B cell (primary cell): ENCODE measurements around the gene MYO9B. TPM values are rescaled to one million over a fixed set of nuclear protein-coding genes. Genes with fewer than 3 reads are reported as not detected.

Experiments
- ATAC-seq: fragments of 200-7000 bp; cut with Tn5 transposase; one replicate; pipeline ENCODE4 v1.10.0; 2021; ENCODE audit warnings: low read depth, mild to moderate bottlenecking, moderate number of reproducible peaks, moderate library complexity
- CTCF ChIA-PET: fragments of 350-600 bp; sonication (Branson Sonifier 250); formaldehyde crosslinking; loops from one replicate; lab custom pipeline; 2021; ENCODE audit warnings: antibody characterized with exemption, inconsistent platforms; lab: Charles Lee
- POLR2A ChIA-PET: fragments of 350-600 bp; sonication (Branson Sonifier 250); formaldehyde crosslinking; loops from one replicate; lab custom pipeline; 2021; ENCODE audit warnings: antibody characterized with exemption; lab: Charles Lee
- DNase-seq: peaks from one replicate; pipeline ENCODE4 v3.0.0; 2013
- H2AFZ ChIP-seq: 2 replicates; pipeline ENCODE4 v1.6.1; 2012; ENCODE audit warnings: mild to moderate bottlenecking, low read depth, low read length; ENCODE audit not compliant: insufficient read depth, poor library complexity, severe bottlenecking
- H3K27ac ChIP-seq, 2 donors: 1 replicate in 1 of 2; 2 replicates in 1 of 2; pipeline ENCODE4 v1.5.1; 2012 to 2013; ENCODE audit warnings: low read length in 2 of 2, mild to moderate bottlenecking in 2 of 2, moderate library complexity in 1 of 2
- H3K27me3 ChIP-seq, 4 experiments: fragments of 200-600 bp in 1 of 4; sonication (generic) in 1 of 4; replicated peaks in 1 of 4; 1 replicate in 2 of 4; 2 replicates in 2 of 4; pipeline versions ENCODE4 v1.6.1 to v1.7.0; 2013 to 2016; ENCODE audit warnings: low read length in 3 of 4, mild to moderate bottlenecking in 2 of 4, mixed read lengths in 1 of 4, moderate library complexity in 1 of 4; ENCODE audit not compliant: insufficient read depth in 4 of 4, control insufficient read depth in 3 of 4; ENCODE audit errors: control extremely low read depth in 1 of 4
- H3K36me3 ChIP-seq, 2 experiments: replicated peaks in 1 of 2; 1 replicate in 1 of 2; 2 replicates in 1 of 2; pipeline versions ENCODE4 v1.6.1 to v1.7.1; 2013; ENCODE audit warnings: low read length in 1 of 2; ENCODE audit not compliant: insufficient read depth in 2 of 2, control insufficient read depth in 1 of 2; ENCODE audit errors: control extremely low read depth in 1 of 2, extremely low read depth in 1 of 2
- H3K4me1 ChIP-seq, 2 donors: fragments of 200-600 bp in 1 of 2; sonication (generic) in 1 of 2; 1 replicate in 1 of 2; 2 replicates in 1 of 2; pipeline versions ENCODE4 v1.5.1 to v1.6.1; 2013 to 2017; ENCODE audit warnings: low read length in 2 of 2; ENCODE audit not compliant: control insufficient read depth in 2 of 2, insufficient read depth in 2 of 2
- H3K4me2 ChIP-seq: replicated peaks from 2 replicates; pipeline ENCODE3; 2012; ENCODE audit warnings: mild to moderate bottlenecking, low read depth, low read length; ENCODE audit not compliant: poor library complexity, severe bottlenecking
- H3K4me3 ChIP-seq, 5 experiments: fragments of 200-600 bp in 1 of 5; sonication (generic) in 1 of 5; 1 replicate in 3 of 5; 2 replicates in 2 of 5; pipeline versions ENCODE4 v1.5.1 to v1.7.0; 2011 to 2016; ENCODE audit warnings: low read length in 4 of 5, mild to moderate bottlenecking in 4 of 5, low read depth in 2 of 5, control low read depth in 1 of 5, moderate library complexity in 1 of 5; ENCODE audit not compliant: insufficient read depth in 1 of 5; ENCODE audit errors: control extremely low read depth in 1 of 5, extremely low read depth in 1 of 5
- H3K79me2 ChIP-seq: fragments of 200-600 bp; sonication (generic); one replicate; pipeline ENCODE4 v1.6.0; 2016; ENCODE audit warnings: low read length; ENCODE audit not compliant: control insufficient read depth, insufficient read depth
- H3K9ac ChIP-seq: fragments of 200-600 bp; sonication (generic); 2 replicates; pipeline ENCODE4 v1.6.1; 2017; ENCODE audit warnings: mild to moderate bottlenecking, low read length, moderate library complexity
- H3K9me3 ChIP-seq, 3 donors: one replicate each; pipeline versions ENCODE4 v1.6.1 to v1.7.1; 2013; ENCODE audit warnings: low read length in 2 of 3; ENCODE audit not compliant: control insufficient read depth in 2 of 3, insufficient read depth in 1 of 3; ENCODE audit errors: control extremely low read depth in 1 of 3
- H4K20me1 ChIP-seq: 2 replicates; pipeline ENCODE4 v1.6.0; 2012; ENCODE audit warnings: mild to moderate bottlenecking, low read length; ENCODE audit not compliant: insufficient read depth, control insufficient read depth, poor library complexity, severe bottlenecking
- H3K27ac Mint-ChIP-seq: one replicate; pipeline ENCODE4 v1.8.0; 2021; ENCODE audit warnings: mixed read lengths
- H3K27me3 Mint-ChIP-seq: one replicate; pipeline ENCODE4 v1.8.0; 2021; ENCODE audit warnings: mixed read lengths
- H3K4me1 Mint-ChIP-seq: one replicate; pipeline ENCODE4 v1.8.0; 2021; ENCODE audit warnings: mixed read lengths
- H3K4me3 Mint-ChIP-seq: one replicate; pipeline ENCODE4 v1.8.0; 2021; ENCODE audit warnings: mixed read lengths
- H3K9me3 Mint-ChIP-seq: one replicate; pipeline ENCODE4 v1.8.0; 2022; ENCODE audit warnings: mixed read lengths; ENCODE audit not compliant: insufficient read depth
- CTCF ChIP-seq: fragments of 200-600 bp; IDR thresholded peaks from one replicate; pipeline ENCODE4 v1.8.0; 2022; ENCODE audit warnings: antibody characterized with exemption, mild to moderate bottlenecking
- EZH2 ChIP-seq: IDR thresholded peaks from 2 replicates; pipeline ENCODE4 v1.6.1; 2012; ENCODE audit warnings: borderline replicate concordance, low read depth, mild to moderate bottlenecking, moderate library complexity, low read length; ENCODE audit not compliant: insufficient read depth, poor library complexity, severe bottlenecking
- WGBS: methylation state at CpG from one replicate; pipeline ENCODE4 v1.1.5; 2013; ENCODE audit warnings: missing lambda C conversion rate; ENCODE audit not compliant: insufficient coverage; 5-methylcytosine and 5-hydroxymethylcytosine counted together
- intact Hi-C: fragments of 100-400 bp; cut with micrococcal nuclease; formaldehyde crosslinking; loops from one replicate; pipeline ENCODE4 v1.10.0; 2022
- polyA plus RNA-seq: library from polyadenylated mRNA; depleted of rRNA; stranded (reverse); fragments of >200 nt; gene quantifications from 2 replicates; pipeline ENCODE4 v1.2.3, GENCODE V29; 2012
- total RNA-seq, 2 donors: library from RNA; stranded (reverse); fragments of 120-200 nt in 1 of 2; gene quantifications; 1 replicate in 1 of 2; 2 replicates in 1 of 2; pipeline versions ENCODE4 v1.2.3 to v1.2.4, GENCODE V29; 2013 to 2022

Gene MYO9B
- total and polyA plus RNA-seq, 2 donors (not counting 1 experiment from before 2014, with no cell fraction given): 256 to 273 TPM

GRCh38 chr19:17060802-17061201 is 14.8 kb upstream of the MYO9B start:
- peaks cover 11% of the 10 kb centered on the region for H3K4me1 Mint-ChIP-seq
- 100% methylated on average over 1 of the region's 3 CpGs for WGBS
- POLR2A ChIA-PET: no interaction called here

GRCh38 chr19:17061205-17061604 is 14.4 kb upstream of the MYO9B start:
- TF ChIP-seq CTCF (no peak), EZH2 (no peak)
- peaks cover 5% of the 10 kb centered on the region in 2 donors for H3K4me1 ChIP-seq
- Mint-ChIP-seq H3K27me3 (no peaks in the 10 kb centered on the region), H3K27ac (no peak overlapping the region), H3K9me3 (no peaks in the 10 kb centered on the region), H3K4me3 (no peak overlapping the region), H3K4me1 (peaks cover 11% of the 10 kb centered on the region)
- H3K27me3 ChIP-seq: no peaks in the 10 kb centered on the region
- no peak overlapping the region for H2AFZ ChIP-seq
- DNase-seq (no peak), ATAC-seq (no peak)
- no peak overlapping the region for H3K4me3 ChIP-seq
- ChIA-PET CTCF (interaction anchor here (0.6 kb wide), 1 partner anchor 154 kb away, joined by 3 read pairs; no protein-coding TSS in a partner anchor), POLR2A (no interaction called here)
- WGBS: no CpG with 5 or more reads among the region's 3 CpGs
- no peak overlapping the region for H3K4me2 ChIP-seq
- no peak overlapping the region for H3K27ac ChIP-seq
- no peaks in the 10 kb centered on the region for H4K20me1 ChIP-seq
- H3K36me3 ChIP-seq: peaks cover 10 to 36% of the 10 kb centered on the region in 2 experiments
- peaks cover 4 to 18% (median 16%) of the 10 kb centered on the region in 3 donors for H3K9me3 ChIP-seq
- H3K79me2 ChIP-seq: peaks cover 20% of the 10 kb centered on the region
- intact Hi-C loops: no loop called here
- no peak overlapping the region for H3K9ac ChIP-seq

More at GRCh38 chr19:17060802-17061201, 14.8 kb upstream of the MYO9B start:
- no peak for DNase-seq
- H3K4me2 ChIP-seq: no peak overlapping the region
- H3K9me3 ChIP-seq: peaks cover 4 to 18% (median 16%) of the 10 kb centered on the region in 3 donors
- H3K79me2 ChIP-seq: peaks cover 16% of the 10 kb centered on the region
- H3K27ac Mint-ChIP-seq: no peak overlapping the region
- no peak overlapping the region for H3K27ac ChIP-seq
- peaks cover 10 to 36% of the 10 kb centered on the region in 2 experiments for H3K36me3 ChIP-seq
- no peaks in the 10 kb centered on the region for H3K27me3 ChIP-seq
- no peak for ATAC-seq
- H3K4me1 ChIP-seq: peaks cover 5% of the 10 kb centered on the region in 2 donors
- H3K4me3 Mint-ChIP-seq: no peak overlapping the region
- no peak overlapping the region for H3K4me3 ChIP-seq
- intact Hi-C loops: no loop called here
- H2AFZ ChIP-seq: no peak overlapping the region
- H3K9me3 Mint-ChIP-seq: no peaks in the 10 kb centered on the region
- TF ChIP-seq EZH2 (no peak), CTCF (no peak)
- no peaks in the 10 kb centered on the region for H3K27me3 Mint-ChIP-seq
- no peaks in the 10 kb centered on the region for H4K20me1 ChIP-seq
- CTCF ChIA-PET: interaction anchor here (0.6 kb wide), 1 partner anchor 154 kb away, joined by 3 read pairs; no protein-coding TSS in a partner anchor
- H3K9ac ChIP-seq: no peak overlapping the region
